WTC11 (cell line): ENCODE data around the gene COLQ.

Experiments used
- ATF1 ChIP-seq: sonication (generic); formaldehyde crosslinking; IDR thresholded peaks from 2 replicates; pipeline ENCODE4 v1.8.1; 2023; ENCODE audit warnings: mild to moderate bottlenecking, moderate library complexity, missing genetic modification reagents
- CREB1 ChIP-seq: sonication (generic); formaldehyde crosslinking; IDR thresholded peaks from 2 replicates; pipeline ENCODE4 v1.8.0; 2023; ENCODE audit warnings: mild to moderate bottlenecking, missing genetic modification reagents
- CTCF ChIP-seq: fragments of 200-600 bp; IDR thresholded peaks from 2 replicates; pipeline ENCODE4 v1.8.0; 2022; ENCODE audit warnings: antibody characterized with exemption
- ERG ChIP-seq: fragments of 250-450 bp; sonication (Bioruptor Pico); IDR thresholded peaks from 2 replicates; pipeline ENCODE4 v1.8.0; 2021; ENCODE audit warnings: mild to moderate bottlenecking
- HMGXB4 ChIP-seq: sonication (generic); formaldehyde crosslinking; IDR thresholded peaks from 2 replicates; pipeline ENCODE4 v1.8.1; 2023; ENCODE audit warnings: mild to moderate bottlenecking, moderate library complexity, missing genetic modification reagents
- MAX ChIP-seq: sonication (generic); formaldehyde crosslinking; IDR thresholded peaks from 2 replicates; pipeline ENCODE4 v1.8.0; 2022; ENCODE audit warnings: mild to moderate bottlenecking, missing genetic modification reagents
- MLX ChIP-seq: sonication (generic); formaldehyde crosslinking; IDR thresholded peaks from 2 replicates; pipeline ENCODE4 v1.8.1; 2023; ENCODE audit warnings: mild to moderate bottlenecking, missing genetic modification reagents, moderate library complexity
- NR2C2 ChIP-seq: sonication (generic); formaldehyde crosslinking; IDR thresholded peaks from 2 replicates; pipeline ENCODE4 v1.8.0; 2022; ENCODE audit warnings: mild to moderate bottlenecking, missing genetic modification reagents
- PREB ChIP-seq: sonication (generic); formaldehyde crosslinking; IDR thresholded peaks from 2 replicates; pipeline ENCODE4 v1.8.1; 2022; ENCODE audit warnings: mild to moderate bottlenecking, missing genetic modification reagents, moderate library complexity, borderline replicate concordance
- TCF7 ChIP-seq: sonication (generic); formaldehyde crosslinking; IDR thresholded peaks from 2 replicates; pipeline ENCODE4 v1.8.0; 2022; ENCODE audit warnings: mild to moderate bottlenecking, low read depth, missing genetic modification reagents, moderate library complexity
- TEAD1 ChIP-seq: sonication (generic); formaldehyde crosslinking; IDR thresholded peaks from 2 replicates; pipeline ENCODE4 v1.8.0; 2022; ENCODE audit warnings: mild to moderate bottlenecking, missing genetic modification reagents
- ZNF232 ChIP-seq: sonication (generic); formaldehyde crosslinking; IDR thresholded peaks from 2 replicates; pipeline ENCODE4 v1.8.0; 2022; ENCODE audit warnings: mild to moderate bottlenecking, missing genetic modification reagents
- ZNF512 ChIP-seq: sonication (generic); formaldehyde crosslinking; IDR thresholded peaks from 2 replicates; pipeline ENCODE4 v1.8.1; 2022; ENCODE audit warnings: missing genetic modification reagents, borderline replicate concordance
- ZNF671 ChIP-seq: fragments of 250-450 bp; sonication (Bioruptor Pico); IDR thresholded peaks from 2 replicates; pipeline ENCODE4 v1.8.0; 2021; ENCODE audit warnings: mild to moderate bottlenecking

- TF ChIP-seq CTCF (no peak), NR2C2 (CRISPR knock-in tag) (no peak), PREB (CRISPR knock-in tag) (no peak), TEAD1 (CRISPR knock-in tag) (no peak), MLX (CRISPR knock-in tag) (no peak), MAX (no peak), ATF1 (CRISPR knock-in tag) (no peak), ZNF512 (CRISPR knock-in tag) (no peak), ZNF671 (no peak), ZNF232 (CRISPR knock-in tag) (no peak), TCF7 (no peak), CREB1 (CRISPR knock-in tag) (no peak), ERG (no peak), HMGXB4 (CRISPR knock-in tag) (no peak)
Observed at GRCh38 chr3:15562560-15562959, 41.1 kb upstream of the COLQ start.
